Fibroblast of skin of left quadriceps (primary cell): Measurements from ENCODE around the gene DLG5.

Experiments
- DNase-seq, 2 experiments: peaks; one replicate each; pipeline ENCODE4 v3.0.0-alpha.2; 2013; ENCODE audit warnings: low read depth in 2 of 2

Gene DLG5, protein sequence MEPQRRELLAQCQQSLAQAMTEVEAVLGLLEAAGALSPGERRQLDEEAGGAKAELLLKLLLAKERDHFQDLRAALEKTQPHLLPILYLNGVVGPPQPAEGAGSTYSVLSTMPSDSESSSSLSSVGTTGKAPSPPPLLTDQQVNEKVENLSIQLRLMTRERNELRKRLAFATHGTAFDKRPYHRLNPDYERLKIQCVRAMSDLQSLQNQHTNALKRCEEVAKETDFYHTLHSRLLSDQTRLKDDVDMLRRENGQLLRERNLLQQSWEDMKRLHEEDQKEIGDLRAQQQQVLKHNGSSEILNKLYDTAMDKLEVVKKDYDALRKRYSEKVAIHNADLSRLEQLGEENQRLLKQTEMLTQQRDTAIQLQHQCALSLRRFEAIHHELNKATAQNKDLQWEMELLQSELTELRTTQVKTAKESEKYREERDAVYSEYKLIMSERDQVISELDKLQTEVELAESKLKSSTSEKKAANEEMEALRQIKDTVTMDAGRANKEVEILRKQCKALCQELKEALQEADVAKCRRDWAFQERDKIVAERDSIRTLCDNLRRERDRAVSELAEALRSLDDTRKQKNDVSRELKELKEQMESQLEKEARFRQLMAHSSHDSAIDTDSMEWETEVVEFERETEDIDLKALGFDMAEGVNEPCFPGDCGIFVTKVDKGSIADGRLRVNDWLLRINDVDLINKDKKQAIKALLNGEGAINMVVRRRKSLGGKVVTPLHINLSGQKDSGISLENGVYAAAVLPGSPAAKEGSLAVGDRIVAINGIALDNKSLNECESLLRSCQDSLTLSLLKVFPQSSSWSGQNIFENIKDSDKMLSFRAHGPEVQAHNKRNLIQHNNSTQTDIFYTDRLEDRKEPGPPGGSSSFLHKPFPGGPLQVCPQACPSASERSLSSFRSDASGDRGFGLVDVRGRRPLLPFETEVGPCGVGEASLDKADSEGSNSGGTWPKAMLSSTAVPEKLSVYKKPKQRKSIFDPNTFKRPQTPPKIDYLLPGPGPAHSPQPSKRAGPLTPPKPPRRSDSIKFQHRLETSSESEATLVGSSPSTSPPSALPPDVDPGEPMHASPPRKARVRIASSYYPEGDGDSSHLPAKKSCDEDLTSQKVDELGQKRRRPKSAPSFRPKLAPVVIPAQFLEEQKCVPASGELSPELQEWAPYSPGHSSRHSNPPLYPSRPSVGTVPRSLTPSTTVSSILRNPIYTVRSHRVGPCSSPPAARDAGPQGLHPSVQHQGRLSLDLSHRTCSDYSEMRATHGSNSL (N-terminal part only)

DNA sequence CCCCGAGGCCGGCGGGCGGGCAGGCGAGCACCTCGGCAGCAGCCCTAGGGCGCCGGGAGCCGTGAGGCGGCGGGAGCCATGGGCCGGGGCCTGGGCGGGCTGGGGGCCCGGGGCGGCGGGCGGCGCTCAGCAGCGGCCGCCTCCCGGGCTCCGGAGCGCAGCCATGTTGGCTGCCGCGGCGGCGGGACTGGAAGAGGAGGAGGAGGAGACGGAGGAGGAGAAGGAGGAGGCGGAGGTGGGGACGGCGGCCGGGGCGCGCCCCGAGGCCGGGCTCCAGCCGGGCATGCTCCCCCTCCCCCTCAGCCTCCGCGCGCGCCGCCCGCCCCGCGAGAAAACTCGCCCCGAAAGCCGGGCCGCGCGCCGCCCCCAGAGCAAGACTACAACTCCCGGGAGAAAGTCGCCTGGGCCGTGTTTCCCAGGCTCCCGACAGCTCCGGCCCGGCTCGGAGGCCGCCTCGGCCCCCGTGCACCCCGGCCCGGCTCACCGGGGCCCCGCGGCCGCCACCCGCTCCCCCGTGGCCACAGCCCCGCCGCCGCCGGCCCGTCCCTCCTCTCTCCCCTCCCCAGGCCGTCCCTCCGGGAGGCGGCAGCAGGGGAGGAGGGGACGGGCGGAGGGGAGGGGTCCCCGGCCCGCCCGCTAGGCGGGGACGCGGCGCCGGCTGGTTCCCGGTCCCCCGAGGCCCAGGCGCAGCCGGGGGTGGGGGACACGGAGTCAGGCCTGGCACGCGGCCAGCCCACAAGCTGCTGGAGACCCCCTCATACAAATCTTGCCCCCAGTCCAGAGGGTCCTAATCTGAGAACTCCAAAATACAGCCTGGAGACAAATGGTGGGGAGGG, at the start of gene DLG5:
DLG5 (minus strand) TSS at position 190 of the 836 bp plus-strand sequence. CDS start 235 bp downstream, outside the sequence.
- DNase-seq: no peak

- no peak for DNase-seq
Measured at GRCh38 chr10:77975086-77975666, 48.6 kb upstream of the DLG5 start.

- peak in 1 of 2 experiments; percentile 19 for DNase-seq
Measured at GRCh38 chr10:77974396-77975074, 48.0 kb upstream of the DLG5 start.

DNA sequence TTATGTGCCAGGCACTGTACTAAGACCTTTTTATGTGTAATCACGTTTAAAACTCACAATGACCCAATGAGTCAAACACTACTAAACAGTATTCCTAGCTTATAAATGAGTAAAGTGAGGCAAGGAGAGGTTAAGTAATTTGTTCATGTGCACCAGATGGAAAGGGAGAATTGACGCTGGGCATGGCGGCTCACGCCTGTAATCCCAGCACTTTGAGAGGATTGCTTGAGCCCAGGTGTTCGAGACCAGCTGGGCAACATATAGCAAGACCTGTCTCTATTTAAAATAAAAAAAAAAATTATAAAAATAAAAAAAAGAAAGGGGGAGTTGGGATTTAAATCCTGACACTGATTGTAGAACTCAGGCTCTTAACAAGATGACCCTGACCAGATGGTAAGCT, 46.7 kb upstream of the DLG5 start:
- DNase-seq: no peak

- no peak for DNase-seq
Measured at GRCh38 chr10:77972148-77972547, 45.6 kb upstream of the DLG5 start.

- DNase-seq: no peak
Measured at GRCh38 chr10:77971804-77972144, 45.2 kb upstream of the DLG5 start.

DNA sequence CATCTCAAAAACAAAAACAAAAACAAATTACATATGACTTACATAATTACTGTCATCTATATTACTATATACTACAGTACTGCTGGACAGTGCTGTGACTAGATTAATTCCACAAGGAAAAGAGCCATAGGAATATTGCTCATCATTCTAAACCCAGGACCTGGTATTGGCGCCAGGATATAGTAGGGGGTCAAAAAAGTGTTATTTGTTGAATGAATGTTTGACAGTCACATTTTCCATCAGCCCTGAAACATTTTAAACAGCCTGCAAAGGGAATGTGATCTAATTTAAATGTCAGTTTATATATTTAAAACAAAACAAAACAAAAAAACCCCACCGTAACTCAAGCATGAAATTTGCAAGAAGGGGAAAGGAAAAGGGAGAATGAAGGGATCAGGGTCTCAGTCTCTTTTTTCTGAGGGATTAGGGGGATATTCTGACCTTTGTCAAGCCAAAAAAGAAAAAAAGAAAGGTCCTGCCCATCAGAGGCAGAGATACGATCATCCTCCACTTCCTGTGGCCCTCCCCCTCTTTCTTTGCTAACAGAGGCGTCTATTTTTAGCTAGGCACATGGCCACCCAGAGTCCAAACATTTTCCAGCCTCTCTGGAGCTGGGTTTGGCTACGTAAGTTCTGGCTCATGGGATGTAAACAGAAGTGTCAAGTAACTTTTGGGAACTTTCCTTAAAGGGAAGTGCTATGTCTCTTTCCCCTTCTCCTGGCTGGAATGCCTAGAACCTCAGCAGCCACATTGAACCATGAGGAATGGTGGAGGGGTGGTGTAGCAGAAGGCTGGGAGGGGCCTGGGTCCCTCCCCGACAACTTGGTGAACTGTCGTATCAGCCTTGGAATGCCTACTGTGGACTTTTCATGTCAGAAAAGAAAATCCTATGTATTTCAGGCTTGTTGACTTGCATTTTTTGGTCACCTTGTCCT, 44.6 kb upstream of the DLG5 start:
- peak; percentile 91 to 92 for DNase-seq

- DNase-seq: no peak
Measured at GRCh38 chr10:77969114-77969513, 42.6 kb upstream of the DLG5 start.

DNA sequence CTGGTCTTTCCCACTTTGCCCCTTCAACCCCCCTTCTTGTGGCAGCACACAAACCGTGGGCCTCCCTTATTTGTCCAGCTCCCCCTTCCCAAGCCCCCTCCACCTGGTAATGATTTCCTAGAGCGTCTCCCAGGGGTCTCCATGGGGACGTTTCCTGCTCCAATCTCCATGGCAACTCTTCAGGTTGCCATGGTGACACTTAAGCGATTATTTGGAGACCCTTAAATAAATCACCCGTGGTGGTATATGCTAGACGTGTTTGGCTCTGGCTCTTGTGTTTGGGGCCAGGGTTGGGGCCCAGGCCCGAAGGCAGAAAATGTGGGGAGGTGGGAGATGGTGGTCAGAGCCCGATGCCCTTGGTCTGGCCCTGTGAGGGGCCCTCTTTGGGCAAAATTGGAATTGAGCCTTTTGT, 41.1 kb upstream of the DLG5 start:
- no peak for DNase-seq

DNA sequence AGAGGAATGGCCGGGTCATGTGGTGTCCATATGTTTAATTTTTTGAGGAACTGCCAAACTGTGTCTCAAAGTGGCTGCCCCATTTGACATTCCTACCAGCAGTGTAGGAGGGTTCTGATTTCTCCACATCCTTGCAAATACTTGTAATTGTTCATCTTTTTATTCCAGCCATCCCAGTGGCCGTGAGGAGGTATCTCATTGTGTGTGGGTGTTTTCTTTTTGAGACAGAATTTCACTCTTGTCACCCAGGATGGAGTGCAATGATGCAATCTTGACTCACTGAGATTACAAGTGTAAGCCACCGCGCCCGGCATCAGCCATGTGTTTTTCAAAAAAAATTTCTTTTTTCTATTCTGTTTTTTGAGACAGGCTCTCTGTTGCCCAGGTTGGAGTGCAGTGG, 38.7 kb upstream of the DLG5 start:
- DNase-seq: peak; percentile 77 to 80

- no peak for DNase-seq
Measured at GRCh38 chr10:77964811-77965210, 38.3 kb upstream of the DLG5 start.

- DNase-seq: no peak
Measured at GRCh38 chr10:77963901-77964300, 37.3 kb upstream of the DLG5 start.

DNA sequence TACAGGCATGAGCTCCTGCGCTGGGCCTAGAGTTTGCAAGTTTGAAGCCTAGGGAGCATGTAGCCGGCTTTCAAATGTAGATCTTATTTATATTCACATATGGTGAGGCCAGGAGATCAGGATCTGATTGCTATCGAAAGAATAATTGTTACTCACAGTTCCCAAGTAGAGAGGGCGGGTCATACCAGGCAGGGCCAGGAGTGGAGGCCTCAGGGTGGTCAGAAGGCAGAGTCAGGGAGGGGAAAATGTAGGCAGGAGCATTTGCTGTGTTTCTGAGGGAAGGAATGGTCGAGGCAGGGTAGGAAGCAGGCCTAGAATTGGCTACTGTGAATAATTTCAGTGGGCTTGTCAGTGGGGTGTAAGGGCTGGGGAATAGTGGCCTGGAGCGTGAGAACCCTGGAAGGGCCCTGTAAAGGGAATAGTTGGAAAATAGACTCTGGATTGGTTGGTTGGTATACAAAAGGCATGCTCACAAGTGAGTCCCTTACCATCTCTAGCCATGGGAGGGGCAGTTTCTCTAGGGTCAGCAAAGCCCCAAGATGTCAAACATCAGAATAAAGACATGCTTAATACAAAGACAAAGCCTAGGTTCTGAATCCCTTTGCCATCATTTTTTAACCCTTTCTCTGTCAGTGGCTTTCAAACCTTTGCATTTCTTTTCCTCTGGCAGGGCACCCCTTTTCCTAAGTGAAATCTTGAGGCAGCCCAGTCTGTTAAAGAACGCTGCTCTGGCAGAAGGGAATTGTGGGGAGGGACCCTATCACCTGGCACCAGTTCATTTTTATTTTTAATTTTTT, 36.0 kb upstream of the DLG5 start:
- no peak for DNase-seq

- DNase-seq: no peak
Measured at GRCh38 chr10:77961668-77962067, 35.1 kb upstream of the DLG5 start.

DNA sequence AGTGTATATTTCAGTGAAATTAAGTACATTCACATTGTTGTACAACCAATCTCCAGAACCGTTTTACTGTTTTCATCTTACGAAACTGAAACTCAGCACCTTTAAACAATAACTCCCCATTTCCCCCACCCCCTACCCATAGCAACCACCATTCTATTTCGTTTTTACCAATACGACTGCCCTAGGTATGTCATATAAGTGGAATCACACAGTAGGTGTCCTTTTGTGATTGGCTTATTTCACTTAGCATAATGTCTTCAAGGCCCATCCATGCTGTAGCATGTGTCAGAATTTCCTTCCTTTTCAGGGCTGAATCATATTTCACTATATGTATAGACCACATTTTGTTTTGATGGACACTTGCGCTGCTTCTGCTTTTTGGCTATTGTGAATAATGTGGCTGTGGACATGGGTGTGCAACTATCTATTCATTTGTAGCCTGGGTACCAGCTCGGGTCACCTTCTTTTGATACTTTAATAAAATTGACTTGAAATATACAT, 34.3 kb upstream of the DLG5 start:
- no peak for DNase-seq

GRCh38 chr10:77959887-77960455, 33.4 kb upstream of the DLG5 start:
- no peak for DNase-seq

DNA sequence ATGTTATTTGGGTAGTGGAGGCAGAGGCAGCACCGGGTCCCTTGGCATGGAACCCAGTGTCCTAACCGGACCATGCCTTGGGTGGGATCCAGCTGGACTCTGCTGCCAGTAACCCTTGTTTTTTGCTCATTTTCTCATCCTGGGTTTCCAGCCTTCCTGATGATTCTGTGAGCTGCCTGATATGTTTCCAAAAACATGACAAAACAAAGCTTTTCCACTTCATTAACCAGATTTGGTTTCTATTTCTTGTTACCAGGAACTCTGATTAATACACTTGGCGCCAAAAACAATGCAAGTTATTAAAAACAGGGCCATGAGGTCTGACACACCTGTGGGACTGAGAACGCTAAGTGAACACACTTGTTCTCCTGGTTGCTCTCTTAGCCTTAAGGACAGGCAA, 32.8 kb upstream of the DLG5 start:
- no peak for DNase-seq

DNA sequence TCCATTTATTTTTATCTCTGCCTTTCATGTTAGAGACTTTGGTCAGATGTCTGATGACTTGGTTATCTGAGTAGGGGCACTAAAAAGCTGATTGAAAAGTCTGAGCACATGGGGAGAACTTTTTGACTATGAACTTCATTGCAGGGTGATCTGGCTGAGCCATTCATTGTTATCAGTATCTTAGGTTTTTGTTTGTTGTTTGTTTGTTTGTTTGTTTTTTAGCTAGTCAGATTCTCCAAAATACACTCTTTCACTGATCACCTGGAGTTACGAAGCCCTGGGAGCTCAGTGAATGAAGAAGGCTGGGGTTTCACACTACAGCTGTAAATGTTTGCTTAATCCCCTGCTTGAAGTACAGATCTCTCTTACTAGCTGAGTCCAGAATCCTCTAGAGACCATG, 28.6 kb upstream of the DLG5 start:
- DNase-seq: no peak
